PC-3 (cell line): ENCODE data around the gene AFF3. TPM values are rescaled to one million over a fixed set of nuclear protein-coding genes. Genes with fewer than 3 reads are reported as not detected.

Experiments
- ATAC-seq: fragments of 200-7000 bp; cut with Tn5 transposase; 2 replicates; pipeline ENCODE4 v1.9.1; 2020; ENCODE audit warnings: mild to moderate bottlenecking, moderate library complexity
- BruUV-seq: library from RNA; stranded (reverse); fragments of 400-500 nt; replicated peaks from 2 replicates; lab custom pipeline; 2021; lab: Mats Ljungman, UMichigan
- CTCF ChIA-PET: fragments of 300-600 bp; sonication (Branson Sonifier 250); formaldehyde crosslinking; loops from one replicate; lab custom pipeline; 2022; ENCODE audit warnings: antibody characterized with exemption; lab: Charles Lee
- POLR2A ChIA-PET: fragments of 300-600 bp; sonication (Branson Sonifier 250); formaldehyde crosslinking; loops from one replicate; lab custom pipeline; 2022; ENCODE audit warnings: antibody characterized with exemption; ENCODE audit not compliant: unreplicated experiment; lab: Charles Lee
- DNase-seq: peaks from one replicate; pipeline ENCODE4 v3.0.0-alpha.2; 2015
- H2AFZ ChIP-seq: fragments of 300-600 bp; sonication (generic); 2 replicates; pipeline ENCODE4 v1.6.0; 2016; ENCODE audit warnings: antibody characterized with exemption, low read length
- H3F3A ChIP-seq: fragments of 300-600 bp; sonication (generic); one replicate; pipeline ENCODE4 v1.6.0; 2017; ENCODE audit warnings: antibody characterized with exemption, low read length, control low read depth, mild to moderate bottlenecking; ENCODE audit not compliant: unreplicated experiment
- H3K27ac ChIP-seq: fragments of 300-600 bp; sonication (generic); 2 replicates; pipeline ENCODE4 v1.5.1; 2016; ENCODE audit warnings: mild to moderate bottlenecking, low read length
- H3K27me3 ChIP-seq: fragments of 300-600 bp; sonication (generic); 2 replicates; pipeline ENCODE4 v1.6.1; 2016; ENCODE audit warnings: low read length, mixed read lengths
- H3K36me3 ChIP-seq: fragments of 300-600 bp; sonication (generic); 2 replicates; pipeline ENCODE4 v1.6.1; 2016; ENCODE audit warnings: low read depth, mixed run types, low read length, mixed read lengths
- H3K4me1 ChIP-seq: fragments of 300-600 bp; sonication (generic); 2 replicates; pipeline ENCODE4 v1.5.1; 2016; ENCODE audit warnings: low read length; ENCODE audit not compliant: insufficient read depth
- H3K4me2 ChIP-seq: fragments of 300-600 bp; sonication (generic); 2 replicates; pipeline ENCODE4 v1.6.0; 2016; ENCODE audit warnings: low read length
- H3K4me3 ChIP-seq: fragments of 300-600 bp; sonication (generic); 2 replicates; pipeline ENCODE4 v1.5.1; 2016; ENCODE audit warnings: mild to moderate bottlenecking, low read length, mixed read lengths
- H3K79me2 ChIP-seq: fragments of 300-600 bp; sonication (generic); 2 replicates; pipeline ENCODE4 v1.6.1; 2017; ENCODE audit warnings: low read length, mixed read lengths
- H3K9ac ChIP-seq: fragments of 300-600 bp; sonication (generic); 2 replicates; pipeline ENCODE4 v1.6.0; 2016; ENCODE audit warnings: mild to moderate bottlenecking, low read length
- H3K9me2 ChIP-seq: fragments of 300-600 bp; sonication (generic); replicated peaks from 2 replicates; pipeline ENCODE4 v1.6.1; 2016; ENCODE audit warnings: mixed run types, low read length, mixed read lengths
- H3K9me3 ChIP-seq: fragments of 300-600 bp; sonication (generic); 2 replicates; pipeline ENCODE4 v1.6.1; 2016; ENCODE audit warnings: low read length, mixed read lengths
- H4K20me1 ChIP-seq: fragments of 300-600 bp; sonication (generic); 2 replicates; pipeline ENCODE4 v1.6.1; 2016; ENCODE audit warnings: low read length, mixed read lengths
- CTCF ChIP-seq: fragments of 300-600 bp; sonication (generic); conservative IDR thresholded peaks from 2 replicates; pipeline ENCODE4 v1.5.1; 2017; ENCODE audit warnings: antibody characterized with exemption, low read depth, mild to moderate bottlenecking, low read length
- EZH2 ChIP-seq: fragments of 300-600 bp; sonication (generic); IDR thresholded peaks from one replicate; pipeline ENCODE4 v1.6.1; 2017; ENCODE audit warnings: antibody characterized with exemption, mild to moderate bottlenecking, low read length; ENCODE audit not compliant: unreplicated experiment
- EZH2phosphoT487 ChIP-seq: fragments of 300-600 bp; sonication (generic); IDR thresholded peaks from 2 replicates; pipeline ENCODE4 v1.6.1; 2018; ENCODE audit warnings: mild to moderate bottlenecking, antibody characterized with exemption, low read length, borderline replicate concordance
- intact Hi-C: fragments of 100-400 bp; cut with micrococcal nuclease; formaldehyde crosslinking; loops from 2 replicates; pipeline ENCODE4 v1.9.0; 2023
- total RNA-seq: library from RNA; depleted of rRNA; stranded (reverse); fragments of >200 nt; gene quantifications from 2 replicates; pipeline ENCODE4 v1.2.3, GENCODE V29; 2014

Gene AFF3
- total RNA-seq, 1 experiment from 2014 or later, result 0.04 TPM

- DNase-seq, result no peak
- Histone ChIP-seq H3K79me2 (no peaks in the 10 kb centered on the region), H3K27me3 (no peaks in the 10 kb centered on the region), H3K27ac (no peak overlapping the region), H3F3A (no peaks in the 10 kb centered on the region), H3K4me1 (peaks cover 19% of the 10 kb centered on the region), H3K9me3 (no peaks in the 10 kb centered on the region), H2AFZ (no peak overlapping the region), H3K4me2 (no peak overlapping the region), H3K4me3 (no peak overlapping the region), H3K9me2 (no peaks in the 10 kb centered on the region), H3K9ac (no peak overlapping the region), H3K36me3 (no peaks in the 10 kb centered on the region), H4K20me1 (no peaks in the 10 kb centered on the region)
- no TSS peak for BruUV-seq
- intact Hi-C loops, result loop anchor here (10.0 kb wide), 2 partner anchors 54 to 236 kb away; no protein-coding TSS in a partner anchor
- ATAC-seq, result no peak
- CTCF ChIA-PET, result no interaction called here
- TF ChIP-seq CTCF (no peak), EZH2phosphoT487 (no peak), EZH2 (no peak)
- POLR2A ChIA-PET, result no interaction called here
Observed at GRCh38 chr2:100008956-100009355, 133.4 kb downstream of the AFF3 start.

- Histone ChIP-seq H3K27ac (no peak overlapping the region), H4K20me1 (no peaks in the 10 kb centered on the region), H3F3A (no peaks in the 10 kb centered on the region), H3K27me3 (no peaks in the 10 kb centered on the region), H3K4me3 (no peak overlapping the region), H3K9me3 (no peaks in the 10 kb centered on the region), H2AFZ (no peak overlapping the region), H3K79me2 (no peaks in the 10 kb centered on the region), H3K36me3 (no peaks in the 10 kb centered on the region), H3K9me2 (no peaks in the 10 kb centered on the region), H3K9ac (no peak overlapping the region), H3K4me1 (0 out of 2 replicates have a peak, but pooled peaks cover 11% of the 10 kb centered on the region), H3K4me2 (no peak overlapping the region)
- BruUV-seq, result no TSS peak
- intact Hi-C loops, result loop anchor here (10.0 kb wide), 2 partner anchors 52 to 238 kb away; no protein-coding TSS in a partner anchor
- DNase-seq (no peak), ATAC-seq (no peak)
- ChIA-PET CTCF (no interaction called here), POLR2A (no interaction called here)
- TF ChIP-seq EZH2, result no peak
- no peak for TF ChIP-seq CTCF
- no peak for TF ChIP-seq EZH2phosphoT487
Observed at GRCh38 chr2:100006516-100006915, 135.9 kb downstream of the AFF3 start.

- H3K79me2 ChIP-seq, result no peaks in the 10 kb centered on the region
- DNase-seq, result no peak
- BruUV-seq, result no TSS peak
- H3K4me2 ChIP-seq, result 0 out of 2 replicates have a peak overlapping the region, but pooled peaks have one; percentile 19
- intact Hi-C loops, result loop anchor here (2.0 to 10.0 kb wide), 4 partner anchors 30 to 240 kb away; no protein-coding TSS in a partner anchor
- no peaks in the 10 kb centered on the region for H3K9me2 ChIP-seq
- no peaks in the 10 kb centered on the region for H3K9me3 ChIP-seq
- no peak overlapping the region for H3K27ac ChIP-seq
- H2AFZ ChIP-seq, result no peak overlapping the region
- no peaks in the 10 kb centered on the region for H3K36me3 ChIP-seq
- ChIA-PET CTCF (no interaction called here), POLR2A (no interaction called here)
- no peaks in the 10 kb centered on the region for H4K20me1 ChIP-seq
- no peak overlapping the region for H3K9ac ChIP-seq
- no peak overlapping the region for H3K4me3 ChIP-seq
- TF ChIP-seq EZH2 (no peak), CTCF (no peak), EZH2phosphoT487 (no peak)
- H3K4me1 ChIP-seq, result 0 out of 2 replicates have a peak, but pooled peaks cover 15% of the 10 kb centered on the region
- peak; percentile 28 for ATAC-seq
- H3K27me3 ChIP-seq, result no peaks in the 10 kb centered on the region
- no peaks in the 10 kb centered on the region for H3F3A ChIP-seq
Observed at GRCh38 chr2:100004959-100005387, 137.4 kb downstream of the AFF3 start.
